Upper lobe of right lung (tissue), 1 donor: ENCODE measurements around the gene SEPHS2. TPM values are rescaled to one million over a fixed set of nuclear protein-coding genes. Genes with fewer than 3 reads are reported as not detected.

Experiments used
- ATAC-seq: fragments of 200-7000 bp; cut with Tn5 transposase; one replicate; pipeline ENCODE4 v1.9.1; 2020; ENCODE audit warnings: mild to moderate bottlenecking, moderate library complexity
- DNase-seq: peaks from one replicate; pipeline ENCODE4 v3.0.0-alpha.2; 2020
- H3K27ac ChIP-seq: fragments of 200-600 bp; one replicate; pipeline ENCODE4 v1.8.0; 2022
- H3K27me3 ChIP-seq: fragments of 200-600 bp; one replicate; pipeline ENCODE4 v1.8.0; 2022; ENCODE audit warnings: mild to moderate bottlenecking
- H3K36me3 ChIP-seq: fragments of 200-600 bp; one replicate; pipeline ENCODE4 v1.8.0; 2022
- H3K4me1 ChIP-seq: fragments of 200-600 bp; one replicate; pipeline ENCODE4 v1.8.0; 2022
- H3K4me3 ChIP-seq: fragments of 200-600 bp; one replicate; pipeline ENCODE4 v1.8.0; 2022; ENCODE audit warnings: mild to moderate bottlenecking
- H3K9me3 ChIP-seq: fragments of 200-600 bp; one replicate; pipeline ENCODE4 v1.8.0; 2022
- CTCF ChIP-seq: fragments of 200-600 bp; IDR thresholded peaks from one replicate; pipeline ENCODE4 v1.8.0; 2022; ENCODE audit warnings: antibody characterized with exemption
- intact Hi-C: fragments of 100-400 bp; cut with DNase I; formaldehyde crosslinking; loops from one replicate; pipeline ENCODE4 v1.11.0; 2022
- total RNA-seq: library from RNA; stranded (reverse); fragmentation: NEBNext Ultra II Directional; extraction: Animal tissue kit (Norgen Biotek cat#: 25700); gene quantifications from one replicate; pipeline ENCODE4 v1.2.1, GENCODE V29; 2021
- donor health status: DM: no; HTN: yes; CAD: no; lungs with severe emphysema.

Gene SEPHS2
- total RNA-seq, 1 donor from 2014 or later, result 54.9 TPM

- peaks cover 11% of the 10 kb centered on the region for H3K4me1 ChIP-seq
- no peaks in the 10 kb centered on the region for H3K27me3 ChIP-seq
- peak overlapping the region; percentile 81 for H3K4me3 ChIP-seq
- intact Hi-C loops, result no loop called here
- H3K9me3 ChIP-seq, result no peaks in the 10 kb centered on the region
- peak overlapping the region; percentile 72 for H3K27ac ChIP-seq
- peaks cover 6% of the 10 kb centered on the region for H3K36me3 ChIP-seq
- DNase-seq (no peak), ATAC-seq (no peak)
- no peak for TF ChIP-seq CTCF
These were observed 49.6 kb downstream of the SEPHS2 start for GRCh38 chr16:30395992-30396585.

DNA sequence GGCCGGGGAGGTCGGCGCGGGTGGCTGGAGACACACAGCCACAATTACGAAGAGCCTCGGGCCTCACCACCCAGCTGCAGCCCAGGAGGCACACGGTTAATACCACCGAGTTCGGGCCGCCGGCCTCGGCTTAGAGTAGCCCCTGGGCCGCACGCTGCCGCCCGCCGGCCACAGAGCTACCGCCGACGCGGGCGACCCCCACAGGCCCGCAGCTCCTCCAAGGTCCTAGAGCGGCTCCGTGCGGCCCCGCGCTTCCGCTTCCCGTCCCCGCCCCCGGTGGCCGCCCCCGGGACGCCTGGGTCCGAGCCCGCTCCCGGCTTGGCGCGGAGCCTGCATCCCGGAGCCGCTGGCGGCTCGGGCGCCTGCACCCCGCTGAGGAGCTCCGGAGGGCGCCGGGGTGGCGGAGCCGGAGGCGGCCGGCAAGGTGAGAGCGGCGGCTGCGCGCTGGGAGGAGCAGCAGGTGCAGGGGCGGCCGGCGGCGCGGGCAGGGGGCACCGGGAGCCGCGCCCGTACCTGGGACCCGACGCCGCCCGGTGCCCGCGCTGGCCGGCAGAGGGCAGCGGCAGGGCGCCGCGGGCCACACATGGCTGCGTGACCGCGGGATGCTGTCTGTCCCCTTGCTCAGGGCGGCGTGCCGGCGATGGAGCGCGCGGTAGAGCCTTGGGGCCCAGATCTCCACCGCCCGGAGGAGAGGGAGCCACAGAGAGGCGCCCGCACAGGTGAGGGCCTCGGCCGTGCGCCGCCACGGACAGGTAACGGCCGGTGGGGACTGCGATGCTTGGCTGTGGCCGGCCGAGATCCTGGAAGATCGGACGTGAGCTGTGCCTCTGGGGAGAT lies 50.3 kb downstream of the SEPHS2 start, which contains the start of gene ZNF48:
Gene ZNF48 (plus strand): TSS at position 266 of the 837 bp plus-strand sequence. CDS start 375 bp downstream, at position 641.
- TF ChIP-seq CTCF, result no peak
- Histone ChIP-seq H3K4me3 (peak within 1 kb of the TSS; percentile 81), H3K9me3 (no peaks in the 10 kb centered on the region), H3K4me1 (peaks cover 11% of the 10 kb centered on the region), H3K27me3 (no peaks in the 10 kb centered on the region), H3K27ac (peak within 1 kb of the TSS; percentile 72), H3K36me3 (peaks cover 6% of the 10 kb centered on the region)
- peak; percentile 96 for ATAC-seq
- DNase-seq, result peak; percentile 94
- intact Hi-C loops, result no loop called here

- intact Hi-C loops, result no loop called here
- H3K27ac ChIP-seq, result peak overlapping the region; percentile 72
- ATAC-seq, result peak; percentile 5
These were observed 51.0 kb downstream of the SEPHS2 start for GRCh38 chr16:30394592-30395154.

More at GRCh38 chr16:30394592-30395154, 51.0 kb downstream of the SEPHS2 start:
- Histone ChIP-seq H3K9me3 (no peaks in the 10 kb centered on the region), H3K4me3 (peak overlapping the region; percentile 81), H3K27me3 (no peaks in the 10 kb centered on the region), H3K36me3 (peaks cover 6% of the 10 kb centered on the region), H3K4me1 (peaks cover 11% of the 10 kb centered on the region)
- DNase-seq, result no peak
- no peak for TF ChIP-seq CTCF

Other genes with a start within 250 kb of the SEPHS2 start
- 10.6 TPM for gene SULT1A3, start 246.6 kb downstream of the SEPHS2 start, total RNA-seq
- 19.9 TPM for gene NPIPB13, start 197.4 kb downstream of the SEPHS2 start, total RNA-seq
- 51.5 TPM for gene CD2BP2, start 90.6 kb downstream of the SEPHS2 start, total RNA-seq
- gene TBC1D10B, start 75.4 kb downstream of the SEPHS2 start, total RNA-seq, result 36.0 TPM
- not detected for gene MYL11, start 71.1 kb downstream of the SEPHS2 start, total RNA-seq
- gene SEPTIN1, start 63.3 kb downstream of the SEPHS2 start, total RNA-seq, result 8.6 TPM
- 6.1 TPM for gene ZNF48, start 50.5 kb downstream of the SEPHS2 start, total RNA-seq
- gene ZNF771, start 38.3 kb downstream of the SEPHS2 start, total RNA-seq, result 4.5 TPM
- 17.9 TPM for gene DCTPP1, start 15.8 kb downstream of the SEPHS2 start, total RNA-seq
- 62.8 TPM for gene ITGAL, start 26.9 kb upstream of the SEPHS2 start, total RNA-seq
- gene ZNF768, start 80.7 kb upstream of the SEPHS2 start, total RNA-seq, result 25.8 TPM
- gene ZNF747, start 89.0 kb upstream of the SEPHS2 start, total RNA-seq, result 11.5 TPM
- 10.6 TPM for gene ZNF764, start 112.5 kb upstream of the SEPHS2 start, total RNA-seq
- 13.1 TPM for gene ZNF688, start 125.8 kb upstream of the SEPHS2 start, total RNA-seq
- 16.3 TPM for gene ZNF785, start 139.8 kb upstream of the SEPHS2 start, total RNA-seq
- 7.2 TPM for gene ZNF689, start 164.5 kb upstream of the SEPHS2 start, total RNA-seq
- gene PRR14, start 205.1 kb upstream of the SEPHS2 start, total RNA-seq, result 48.2 TPM
- gene FBRS, start 212.6 kb upstream of the SEPHS2 start, total RNA-seq, result 65.0 TPM